Neutrophil (primary cell): Measurements from ENCODE around the gene SRGAP1.

Experiments used
- H3K27ac ChIP-seq: fragments of 200-600 bp; sonication (generic); 2 replicates; pipeline ENCODE4 v1.5.1; 2016; ENCODE audit warnings: mild to moderate bottlenecking, moderate library complexity
- H3K27me3 ChIP-seq: fragments of 200-600 bp; sonication (generic); 2 replicates; pipeline ENCODE4 v1.6.0; 2016; ENCODE audit warnings: mild to moderate bottlenecking
- H3K36me3 ChIP-seq: fragments of 200-600 bp; sonication (generic); 2 replicates; pipeline ENCODE4 v1.5.1; 2017
- H3K4me1 ChIP-seq, 2 experiments: fragments of 200-600 bp in 1 of 2; sonication (generic) in 1 of 2; 1 replicate in 1 of 2; 2 replicates in 1 of 2; pipeline versions ENCODE4 v1.5.1 to v1.6.1; 2013 to 2016; ENCODE audit warnings: low read depth in 1 of 2, low read length in 1 of 2, mild to moderate bottlenecking in 1 of 2, moderate library complexity in 1 of 2; ENCODE audit not compliant: control insufficient read depth in 1 of 2, insufficient read depth in 1 of 2
- H3K4me3 ChIP-seq, 2 experiments: fragments of 200-600 bp in 1 of 2; sonication (generic) in 1 of 2; 1 replicate in 1 of 2; 2 replicates in 1 of 2; pipeline ENCODE4 v1.5.1; 2013 to 2016; ENCODE audit warnings: low read depth in 1 of 2, low read length in 1 of 2, mild to moderate bottlenecking in 1 of 2, moderate library complexity in 1 of 2
- H3K9me3 ChIP-seq: fragments of 200-600 bp; sonication (generic); 2 replicates; pipeline ENCODE4 v1.5.1; 2016
- CTCF ChIP-seq: fragments of 200-600 bp; sonication (generic); IDR thresholded peaks from 2 replicates; pipeline ENCODE4 v1.5.1; 2016; ENCODE audit warnings: antibody characterized with exemption

SRGAP1 gene

GRCh38 chr12:63805704-63806672 is 38.5 kb upstream of the SRGAP1 start:
- H3K27me3 ChIP-seq, result no peaks in the 10 kb centered on the region
- no peaks in the 10 kb centered on the region for H3K9me3 ChIP-seq
- H3K27ac ChIP-seq, result no peak overlapping the region
- H3K4me3 ChIP-seq, result no peak overlapping the region
- no peak for TF ChIP-seq CTCF
- no peaks in the 10 kb centered on the region for H3K36me3 ChIP-seq
- no peaks in the 10 kb centered on the region for H3K4me1 ChIP-seq

- no peak for TF ChIP-seq CTCF
- Histone ChIP-seq H3K27me3 (no peaks in the 10 kb centered on the region), H3K9me3 (no peaks in the 10 kb centered on the region), H3K4me1 (no peaks in the 10 kb centered on the region), H3K4me3 (no peak overlapping the region), H3K36me3 (no peaks in the 10 kb centered on the region), H3K27ac (no peak overlapping the region)
Observed at GRCh38 chr12:63808631-63809030, 35.9 kb upstream of the SRGAP1 start.

DNA sequence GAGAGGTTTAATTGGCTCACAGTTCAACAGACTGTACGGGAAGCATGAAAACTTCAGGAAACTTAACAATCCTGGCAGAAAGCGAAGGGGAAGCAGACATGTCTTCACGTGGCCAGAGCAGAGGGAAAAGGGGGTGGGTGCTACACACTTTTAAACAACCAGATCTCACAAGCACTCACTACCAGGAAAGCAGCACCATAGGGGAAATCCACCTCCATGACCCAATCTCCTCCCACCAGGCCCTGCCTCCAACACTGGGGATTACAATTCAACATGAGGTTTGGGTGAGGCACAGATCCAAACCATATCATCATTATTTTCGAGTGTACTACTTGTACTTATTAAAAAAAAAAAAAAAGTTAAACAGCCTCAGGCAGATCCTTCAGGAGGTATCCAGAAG is 34.9 kb upstream of the SRGAP1 start:
- Histone ChIP-seq H3K4me1 (no peaks in the 10 kb centered on the region), H3K9me3 (no peaks in the 10 kb centered on the region), H3K27ac (no peak overlapping the region), H3K4me3 (no peak overlapping the region), H3K36me3 (no peaks in the 10 kb centered on the region), H3K27me3 (no peaks in the 10 kb centered on the region)
- no peak for TF ChIP-seq CTCF

DNA sequence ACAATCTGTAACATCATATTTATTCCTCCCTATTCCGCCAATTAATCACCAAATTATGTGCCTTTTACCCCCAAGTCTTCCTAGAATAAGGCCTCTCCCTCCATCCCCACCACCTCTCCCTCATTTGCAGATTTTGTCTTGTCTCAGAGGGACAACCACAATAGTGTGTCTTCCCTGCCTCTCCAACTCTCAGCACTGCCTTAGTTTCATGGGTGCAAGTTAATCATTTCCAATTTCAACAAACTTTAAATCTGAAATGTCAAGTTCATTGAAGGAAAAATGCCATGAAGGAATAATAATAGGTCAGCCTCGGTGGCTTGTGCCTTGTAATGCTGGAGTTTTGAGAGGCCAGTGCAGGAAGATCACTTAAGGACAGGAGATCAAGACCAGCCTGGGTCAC is 33.2 kb upstream of the SRGAP1 start:
- no peak for TF ChIP-seq CTCF
- H3K27me3 ChIP-seq, result no peaks in the 10 kb centered on the region
- no peak overlapping the region for H3K4me3 ChIP-seq
- no peaks in the 10 kb centered on the region for H3K9me3 ChIP-seq
- H3K27ac ChIP-seq, result peak overlapping the region; percentile 36
- no peaks in the 10 kb centered on the region for H3K4me1 ChIP-seq
- no peaks in the 10 kb centered on the region for H3K36me3 ChIP-seq

DNA sequence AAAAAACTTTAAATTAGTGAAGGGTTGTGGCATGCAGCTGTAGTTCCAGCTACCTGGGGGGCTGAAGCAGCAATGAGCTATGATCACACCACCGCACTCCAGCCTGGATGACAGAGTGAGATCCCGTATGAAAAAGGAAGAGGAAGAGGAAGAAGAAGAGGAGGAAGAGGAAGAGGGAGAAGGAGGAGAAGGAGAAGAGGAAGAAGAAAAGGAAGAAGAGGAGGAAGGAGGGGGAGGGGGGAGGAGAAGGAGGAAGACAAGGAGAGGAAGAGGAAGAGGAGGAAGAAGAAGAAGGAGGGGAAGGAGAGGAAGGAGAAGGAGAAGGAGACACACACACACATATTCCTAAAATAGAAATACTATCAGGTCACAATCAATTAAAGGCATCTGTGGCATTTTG is 32.7 kb upstream of the SRGAP1 start:
- Histone ChIP-seq H3K4me3 (no peak overlapping the region), H3K27ac (peak overlapping the region; percentile 36), H3K9me3 (no peaks in the 10 kb centered on the region), H3K36me3 (no peaks in the 10 kb centered on the region), H3K27me3 (no peaks in the 10 kb centered on the region), H3K4me1 (no peaks in the 10 kb centered on the region)
- TF ChIP-seq CTCF, result no peak
